Motor neuron (in vitro differentiated cells): Measurements from ENCODE around the gene GPC6. TPM values are rescaled to one million over a fixed set of nuclear protein-coding genes. Genes with fewer than 3 reads are reported as not detected.

Source experiments
- ATAC-seq, 8 experiments: fragments of 200-7000 bp; cut with Tn5 transposase; replicated peaks in 6 of 8; 2 replicates each; pipeline ENCODE4 v1.8.0; 2021; ENCODE audit warnings: mild to moderate bottlenecking in 8 of 8, moderate library complexity in 8 of 8
- H3K27ac ChIP-seq, 2 donors: fragments of 250-450 bp; sonication (Bioruptor Pico); 2 replicates each; pipeline ENCODE4 v1.9.0; 2021; ENCODE audit warnings: antibody characterized with exemption in 2 of 2, mild to moderate bottlenecking in 2 of 2, moderate library complexity in 1 of 2
- H3K4me1 ChIP-seq, 2 donors: fragments of 250-450 bp; sonication (Bioruptor Pico); replicated peaks in 1 of 2; 2 replicates each; pipeline ENCODE4 v1.6.1; 2021; ENCODE audit warnings: antibody characterized with exemption in 2 of 2, mild to moderate bottlenecking in 2 of 2, moderate library complexity in 1 of 2
- H3K4me3 ChIP-seq, 5 donors: fragments of 250-450 bp; sonication (Bioruptor Pico); 2 replicates each; pipeline ENCODE4 v1.9.0; 2021; ENCODE audit warnings: antibody characterized with exemption in 5 of 5, mild to moderate bottlenecking in 5 of 5, moderate library complexity in 4 of 5
- WGBS, 10 experiments: fragments of 450-650 bp; shearing (Covaris generic); methylation state at CpG; one replicate each; pipeline ENCODE4 v1.0.0; 2022; 5-methylcytosine and 5-hydroxymethylcytosine counted together
- in situ Hi-C, 9 experiments: fragments of 400-800 bp; cut with MboI; loops; one replicate each; pipeline ENCODE4 v1.15.0; 2021; ENCODE audit warnings: low sequenced_read_pairs in 9 of 9, low pct_unique_long_range_greater_than_20kb in 2 of 9; ENCODE audit not compliant: unreplicated experiment in 9 of 9
- total RNA-seq, 8 experiments: library from RNA; unstranded; fragments of 300-600 nt; gene quantifications; 2 replicates each; pipeline versions ENCODE4 v1.2.3 to v1.2.4, GENCODE V29; 2022

The GPC6 gene
- total RNA-seq, 8 experiments from 2014 or later = 1.8 to 52.4 (median 15.5) TPM

GRCh38 chr13:94087100-94087499 lies 860.5 kb downstream of the GPC6 start:
- in situ Hi-C loops = no loop called here
- H3K27ac ChIP-seq = no peak overlapping the region

GRCh38 chr13:94088742-94089141 lies 862.1 kb downstream of the GPC6 start:
- ATAC-seq = no peak
- WGBS, 10 experiments = 0 to 79% (median 59%) methylated on average over 1 to 4 of the region's 4 CpGs
- Histone ChIP-seq H3K4me3 (no peak overlapping the region), H3K4me1 (peaks cover 0 to 3% of the 10 kb centered on the region in 2 donors), H3K27ac (no peak overlapping the region)
- in situ Hi-C loops = no loop called here

More at GRCh38 chr13:94087100-94087499, 860.5 kb downstream of the GPC6 start:
- 32 to 100% (median 92%) methylated on average over 1 to 3 of the region's 3 CpGs; no CpG with 5 or more reads in 1 of the 10 experiments for WGBS, 10 experiments
- peaks cover 0 to 3% of the 10 kb centered on the region in 2 donors for H3K4me1 ChIP-seq
- H3K4me3 ChIP-seq = no peak overlapping the region
- peak in 3 of 8 experiments; percentile 23 to 72 (median 30) for ATAC-seq

GRCh38 chr13:94090773-94091480 lies 864.3 kb downstream of the GPC6 start:
- H3K4me3 ChIP-seq = no peak overlapping the region
- peaks cover 0 to 3% of the 10 kb centered on the region in 2 donors for H3K4me1 ChIP-seq
- H3K27ac ChIP-seq = no peak overlapping the region
- in situ Hi-C loops = no loop called here
- WGBS, 10 experiments = 47 to 100% (median 70%) methylated on average over 1 to 3 of the region's 3 CpGs
- no peak for ATAC-seq

GRCh38 chr13:94093652-94094315 lies 867.2 kb downstream of the GPC6 start:
- WGBS, 10 experiments = 14 to 100% (median 85%) methylated on average over 2 of the region's 2 CpGs; no CpG with 5 or more reads in 2 of the 10 experiments
- ATAC-seq = peak in 1 of 8 experiments; percentile 68
- Histone ChIP-seq H3K4me1 (peaks cover 0 to 4% of the 10 kb centered on the region in 2 donors), H3K4me3 (no peak overlapping the region), H3K27ac (no peak overlapping the region)
- in situ Hi-C loops = no loop called here

GRCh38 chr13:94109715-94110374 lies 883.2 kb downstream of the GPC6 start:
- 39 to 100% (median 79%) methylated on average over 2 of the region's 2 CpGs; no CpG with 5 or more reads in 1 of the 10 experiments for WGBS, 10 experiments
- no peak overlapping the region for H3K4me3 ChIP-seq
- in situ Hi-C loops = no loop called here
- H3K4me1 ChIP-seq = peaks cover 0 to 4% of the 10 kb centered on the region in 2 donors
- peak in 5 of 8 experiments; percentile 55 to 92 (median 74) for ATAC-seq
- H3K27ac ChIP-seq = no peak overlapping the region

GRCh38 chr13:94112227-94112626 lies 885.6 kb downstream of the GPC6 start:
- 18 to 100% (median 85%) methylated on average over 1 to 3 of the region's 3 CpGs; no CpG with 5 or more reads in 2 of the 10 experiments for WGBS, 10 experiments
- peaks cover 10 to 16% of the 10 kb centered on the region in 2 donors for H3K4me1 ChIP-seq
- H3K27ac ChIP-seq = no peak overlapping the region
- peak in 2 of 8 experiments; percentile 88 to 91 for ATAC-seq
- H3K4me3 ChIP-seq = no peak overlapping the region
- in situ Hi-C loops = no loop called here

GRCh38 chr13:94112731-94113130 lies 886.1 kb downstream of the GPC6 start:
- WGBS, 10 experiments = 52 to 90% (median 67%) methylated on average over 2 of the region's 2 CpGs; no CpG with 5 or more reads in 1 of the 10 experiments
- in situ Hi-C loops = no loop called here

GRCh38 chr13:94113245-94113644 lies 886.6 kb downstream of the GPC6 start:
- no peak overlapping the region for H3K27ac ChIP-seq

More at GRCh38 chr13:94112731-94113130, 886.1 kb downstream of the GPC6 start:
- Histone ChIP-seq H3K4me3 (no peak overlapping the region), H3K27ac (no peak overlapping the region), H3K4me1 (peaks cover 10 to 16% of the 10 kb centered on the region in 2 donors)
- no peak for ATAC-seq

GRCh38 chr13:94114166-94114565 lies 887.6 kb downstream of the GPC6 start:
- in situ Hi-C loops = no loop called here
- WGBS, 10 experiments = 75 to 100% (median 100%) methylated on average over 1 of the region's 1 CpG; no CpG with 5 or more reads in 1 of the 10 experiments
- ATAC-seq = no peak
- peaks cover 11 to 16% of the 10 kb centered on the region in 2 donors for H3K4me1 ChIP-seq
- H3K4me3 ChIP-seq = no peak overlapping the region
- H3K27ac ChIP-seq = no peak overlapping the region

More at GRCh38 chr13:94113245-94113644, 886.6 kb downstream of the GPC6 start:
- H3K4me3 ChIP-seq = no peak overlapping the region
- peaks cover 10 to 16% of the 10 kb centered on the region in 2 donors for H3K4me1 ChIP-seq
- peak in 1 of 8 experiments; percentile 53 for ATAC-seq
- in situ Hi-C loops = no loop called here

GRCh38 chr13:94115054-94115453 lies 888.4 kb downstream of the GPC6 start:
- 40 to 100% (median 55%) methylated on average over 1 of the region's 1 CpG; no CpG with 5 or more reads in 2 of the 10 experiments for whole genome bisulfite sequencing, 10 experiments
- in situ Hi-C loops = no loop called here
- peak in 2 of 8 experiments; percentile 22 to 26 for ATAC-seq

GRCh38 chr13:94119360-94119936 lies 892.8 kb downstream of the GPC6 start:
- H3K27ac ChIP-seq = no peak overlapping the region
- in situ Hi-C loops = no loop called here
- 26 to 95% (median 47%) methylated on average over 1 to 7 of the region's 7 CpGs; no CpG with 5 or more reads in 1 of the 10 experiments for WGBS, 10 experiments

More at GRCh38 chr13:94115054-94115453, 888.4 kb downstream of the GPC6 start:
- Histone ChIP-seq H3K4me1 (peaks cover 18 to 25% of the 10 kb centered on the region in 2 donors), H3K4me3 (no peak overlapping the region), H3K27ac (no peak overlapping the region)

GRCh38 chr13:94120878-94121277 lies 894.3 kb downstream of the GPC6 start:
- Histone ChIP-seq H3K4me3 (no peak overlapping the region), H3K4me1 (peaks cover 17 to 33% of the 10 kb centered on the region in 2 donors), H3K27ac (no peak overlapping the region)
- in situ Hi-C loops = no loop called here
- peak; percentile 69 to 98 (median 95) for ATAC-seq
- WGBS, 10 experiments = 0 to 50% (median 0%) methylated on average over 1 to 2 of the region's 2 CpGs; no CpG with 5 or more reads in 5 of the 10 experiments

More at GRCh38 chr13:94119360-94119936, 892.8 kb downstream of the GPC6 start:
- peaks cover 23 to 41% of the 10 kb centered on the region in 2 donors for H3K4me1 ChIP-seq
- H3K4me3 ChIP-seq = no peak overlapping the region
- peak in 3 of 8 experiments; percentile 10 to 29 (median 13) for ATAC-seq
